ENCODE measurements around the gene DAP.

DAP gene

DNA sequence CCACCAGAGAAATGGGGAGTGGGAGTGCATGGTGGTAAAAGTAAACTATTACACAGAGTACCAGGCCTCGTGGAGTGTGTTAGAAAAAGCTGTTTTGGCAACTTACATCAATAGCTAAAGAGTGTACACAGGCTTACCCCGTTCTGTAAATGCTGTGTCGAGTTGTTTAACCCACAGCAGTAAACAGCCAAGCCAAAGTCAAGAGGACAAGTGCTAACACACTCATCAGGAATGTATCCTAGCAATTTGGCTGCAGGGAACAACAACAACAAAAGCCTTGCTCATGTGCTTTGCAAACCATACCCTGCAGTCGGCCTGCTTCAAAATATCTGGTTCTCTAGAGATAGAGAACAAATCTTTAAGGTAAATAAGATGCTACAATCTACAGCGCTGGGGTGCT lies 15.9 kb downstream of the DAP start:
- CTCF ChIA-PET: interaction anchor here (1.2 to 1.4 kb wide), 2 partner anchors 10 to 30 kb away, joined by 3 to 4 read pairs; no protein-coding TSS in a partner anchor
- no peak for DNase-seq (ENCODE audit: extremely low spot score)
- POLR2A ChIA-PET: interaction anchor here (1.0 to 1.1 kb wide), 2 partner anchors 9 to 13 kb away, joined by 3 to 4 read pairs; no protein-coding TSS in a partner anchor
- TF ChIP-seq, protein P1, sequence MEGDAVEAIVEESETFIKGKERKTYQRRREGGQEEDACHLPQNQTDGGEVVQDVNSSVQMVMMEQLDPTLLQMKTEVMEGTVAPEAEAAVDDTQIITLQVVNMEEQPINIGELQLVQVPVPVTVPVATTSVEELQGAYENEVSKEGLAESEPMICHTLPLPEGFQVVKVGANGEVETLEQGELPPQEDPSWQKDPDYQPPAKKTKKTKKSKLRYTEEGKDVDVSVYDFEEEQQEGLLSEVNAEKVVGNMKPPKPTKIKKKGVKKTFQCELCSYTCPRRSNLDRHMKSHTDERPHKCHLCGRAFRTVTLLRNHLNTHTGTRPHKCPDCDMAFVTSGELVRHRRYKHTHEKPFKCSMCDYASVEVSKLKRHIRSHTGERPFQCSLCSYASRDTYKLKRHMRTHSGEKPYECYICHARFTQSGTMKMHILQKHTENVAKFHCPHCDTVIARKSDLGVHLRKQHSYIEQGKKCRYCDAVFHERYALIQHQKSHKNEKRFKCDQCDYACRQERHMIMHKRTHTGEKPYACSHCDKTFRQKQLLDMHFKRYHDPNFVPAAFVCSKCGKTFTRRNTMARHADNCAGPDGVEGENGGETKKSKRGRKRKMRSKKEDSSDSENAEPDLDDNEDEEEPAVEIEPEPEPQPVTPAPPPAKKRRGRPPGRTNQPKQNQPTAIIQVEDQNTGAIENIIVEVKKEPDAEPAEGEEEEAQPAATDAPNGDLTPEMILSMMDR (IDR thresholded peaks at IDR 0.05; ENCODE audit: control extremely low read depth, extremely low read depth, low read depth, missing control alignments): no peak

DNA sequence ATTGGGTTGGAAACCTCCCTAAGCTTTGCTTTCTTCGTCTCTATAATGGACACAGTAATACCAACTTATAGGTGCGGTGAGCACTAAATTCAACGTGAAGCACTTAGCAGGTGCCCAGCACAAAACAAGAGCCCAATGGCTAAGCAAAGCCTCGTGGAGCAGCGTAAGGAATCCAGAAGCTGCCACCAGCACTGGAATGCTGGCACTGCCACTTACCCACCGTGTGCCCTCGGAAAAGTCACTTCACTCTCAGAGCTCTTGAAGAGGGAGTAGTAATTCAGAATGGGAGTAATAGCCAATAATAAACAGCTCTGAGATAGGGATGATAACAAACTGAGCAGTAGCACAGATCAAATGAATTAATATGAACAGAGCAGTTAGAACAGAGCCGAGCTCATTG lies 16.4 kb downstream of the DAP start:
- no peak for DNase-seq (ENCODE audit: extremely low spot score)
- CTCF ChIA-PET: interaction anchor here (1.0 to 1.4 kb wide), 4 partner anchors 10 to 31 kb away, joined by 3 to 4 read pairs (median 3); no protein-coding TSS in a partner anchor

DNA sequence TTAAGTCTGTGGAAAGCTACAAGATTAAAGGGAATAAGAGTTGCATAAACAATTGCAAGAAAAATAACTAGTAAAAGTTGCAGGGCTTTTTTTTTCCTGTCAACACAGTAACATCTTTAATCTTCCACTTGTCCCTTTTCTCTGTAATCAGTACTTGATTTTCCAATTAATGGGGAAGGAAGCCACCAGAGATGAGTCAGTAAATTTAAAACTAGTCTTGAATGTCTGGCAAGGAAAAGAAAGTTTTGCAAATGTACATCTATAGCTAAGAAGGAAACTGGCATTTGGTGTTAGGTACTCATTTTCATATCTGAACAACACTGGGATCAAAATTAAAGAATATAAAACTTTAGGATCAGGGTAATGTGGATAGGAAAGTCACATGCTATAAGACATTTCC lies 17.1 kb downstream of the DAP start:
- POLR2A ChIA-PET: no interaction called here
- CTCF ChIA-PET: interaction anchor here (1.0 to 1.4 kb wide), 4 partner anchors 9 to 25 kb away, joined by 3 to 4 read pairs (median 4); no protein-coding TSS in a partner anchor
- TF ChIP-seq, protein P1 (IDR thresholded peaks at IDR 0.05; ENCODE audit: control extremely low read depth, extremely low read depth, low read depth, missing control alignments): no peak
- no peak for DNase-seq (ENCODE audit: extremely low spot score)

More for the DNA sequence above, 16.4 kb downstream of the DAP start:
- TF ChIP-seq, protein P1 (IDR thresholded peaks at IDR 0.05; ENCODE audit: control extremely low read depth, extremely low read depth, low read depth, missing control alignments): no peak
- POLR2A ChIA-PET: interaction anchor here (1.0 to 1.1 kb wide), 2 partner anchors 9 to 14 kb away, joined by 3 to 4 read pairs; no protein-coding TSS in a partner anchor

DNA sequence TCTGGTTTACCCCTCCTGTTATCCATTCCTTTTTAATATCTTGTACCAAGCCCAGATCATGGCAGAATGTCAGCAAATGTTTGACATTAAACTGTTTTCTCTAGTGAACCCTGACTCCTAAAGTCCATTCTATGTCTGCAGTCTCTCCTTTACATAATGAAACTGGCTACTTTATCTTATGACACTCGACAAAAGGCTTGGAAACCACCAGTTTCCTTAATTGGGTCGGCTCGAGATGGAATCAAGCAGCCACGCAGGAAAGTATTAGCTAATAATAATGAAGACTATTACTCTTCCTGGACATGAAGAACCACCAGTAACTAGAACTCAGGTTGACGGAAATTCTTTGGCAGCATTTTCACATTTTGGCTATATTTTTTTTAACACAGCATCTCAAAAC lies 17.5 kb downstream of the DAP start:
- DNase-seq (ENCODE audit: extremely low spot score): no peak
- ChIA-PET CTCF (interaction anchor here (1.0 to 1.1 kb wide), 3 partner anchors 11 to 24 kb away, joined by 3 to 4 read pairs (median 3); no protein-coding TSS in a partner anchor), POLR2A (no interaction called here)
- TF ChIP-seq, protein P1 (IDR thresholded peaks at IDR 0.05; ENCODE audit: control extremely low read depth, extremely low read depth, low read depth, missing control alignments): no peak

DNA sequence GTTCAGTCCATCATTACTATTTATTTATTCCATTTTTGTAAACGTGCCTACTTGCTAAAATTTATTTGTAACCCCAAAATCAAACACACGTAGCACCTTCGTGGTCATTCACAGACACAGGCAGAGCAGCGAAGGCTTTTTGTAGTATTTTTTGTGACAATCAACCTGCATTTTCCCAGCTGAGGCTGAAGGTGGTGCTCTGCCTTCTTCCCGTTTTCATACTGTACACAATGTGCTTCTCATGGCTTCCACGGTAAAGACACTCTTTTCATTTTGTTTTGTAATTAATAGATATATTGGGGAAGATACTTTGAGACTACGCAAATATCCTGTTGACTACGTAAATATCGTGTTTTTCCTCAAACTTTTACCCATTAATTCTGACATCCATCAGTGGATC lies 19.4 kb downstream of the DAP start:
- POLR2A ChIA-PET: interaction anchor here (0.9 kb wide), 1 partner anchor 136 kb away, joined by 3 read pairs; no protein-coding TSS in a partner anchor
- TF ChIP-seq, protein P1 (IDR thresholded peaks at IDR 0.05; ENCODE audit: control extremely low read depth, extremely low read depth, low read depth, missing control alignments): no peak
- no peak for DNase-seq (ENCODE audit: extremely low spot score)
- CTCF ChIA-PET: interaction anchor here (1.0 to 1.3 kb wide), 2 partner anchors 13 to 457 kb away, joined by 3 read pairs; no protein-coding TSS in a partner anchor

DNA sequence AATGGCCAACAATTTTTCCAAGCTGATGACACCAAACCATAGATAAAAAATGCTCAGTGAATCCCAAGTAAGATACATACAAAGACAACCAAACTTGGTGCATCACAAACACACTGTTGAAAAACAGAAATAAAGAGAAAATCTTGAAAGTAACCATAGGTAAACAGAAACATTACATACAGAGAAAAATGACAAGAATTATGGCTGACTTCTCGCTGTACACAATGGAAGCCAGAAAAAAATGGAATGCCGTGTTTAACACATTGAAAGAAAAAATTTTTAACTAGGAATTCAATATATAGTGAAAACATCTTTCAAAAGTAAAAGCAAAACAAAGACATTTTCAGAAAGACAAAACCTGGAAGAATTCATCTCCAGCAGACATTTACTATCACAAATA lies 20.6 kb downstream of the DAP start:
- DNase-seq (ENCODE audit: extremely low spot score): no peak
- POLR2A ChIA-PET: interaction anchor here (0.9 kb wide), 1 partner anchor 134 kb away, joined by 3 read pairs; no protein-coding TSS in a partner anchor
- TF ChIP-seq, protein P1 (IDR thresholded peaks at IDR 0.05; ENCODE audit: control extremely low read depth, extremely low read depth, low read depth, missing control alignments): no peak
- CTCF ChIA-PET: no interaction called here
